Subcutaneous abdominal adipose tissue (tissue), 5 donors: ENCODE measurements around the gene AMIGO1.

ENCODE experiments used
- H3K27ac ChIP-seq: one replicate; pipeline ENCODE4 v1.7.0; 2013; ENCODE audit warnings: low read depth, mild to moderate bottlenecking, inconsistent platforms, low read length, moderate library complexity
- H3K27me3 ChIP-seq, 5 donors: one replicate each; pipeline ENCODE4 v1.7.0; 2013; ENCODE audit warnings: low read length in 5 of 5, inconsistent platforms in 1 of 5; ENCODE audit not compliant: control insufficient read depth in 5 of 5, insufficient read depth in 4 of 5
- H3K36me3 ChIP-seq, 5 donors: one replicate each; pipeline ENCODE4 v1.7.0; 2013; ENCODE audit warnings: low read length in 5 of 5; ENCODE audit not compliant: control insufficient read depth in 5 of 5, insufficient read depth in 5 of 5
- H3K4me1 ChIP-seq, 5 donors: one replicate each; pipeline ENCODE4 v1.7.0; 2013; ENCODE audit warnings: low read length in 5 of 5, mild to moderate bottlenecking in 3 of 5, moderate library complexity in 1 of 5; ENCODE audit not compliant: control insufficient read depth in 5 of 5, insufficient read depth in 5 of 5
- H3K4me3 ChIP-seq, 5 donors: one replicate each; pipeline ENCODE4 v1.7.0; 2013; ENCODE audit warnings: low read length in 5 of 5, low read depth in 1 of 5
- H3K9ac ChIP-seq, 5 donors: one replicate each; pipeline ENCODE4 v1.7.0; 2013; ENCODE audit warnings: low read length in 5 of 5, mild to moderate bottlenecking in 4 of 5, moderate library complexity in 3 of 5
- H3K9me3 ChIP-seq, 5 donors: one replicate each; pipeline ENCODE4 v1.7.0; 2013; ENCODE audit warnings: low read length in 5 of 5; ENCODE audit not compliant: control insufficient read depth in 5 of 5
- donor health status: healthy.
- donor health status: healthy.
- donor health status: healthy.
- donor health status: healthy.
- donor health status: healthy.

The AMIGO1 gene

GRCh38 chr1:109543283-109543987, 33.9 kb upstream of the AMIGO1 start:
- peaks cover 2 to 21% (median 16%) of the 10 kb centered on the region in 5 donors for H3K4me1 ChIP-seq
- H3K9me3 ChIP-seq, result no peaks in the 10 kb centered on the region
- H3K27me3 ChIP-seq, result peaks cover 0 to 5% (median 0%) of the 10 kb centered on the region in 5 donors

GRCh38 chr1:109542657-109543056, 33.1 kb upstream of the AMIGO1 start:
- Histone ChIP-seq H3K36me3 (no peaks in the 10 kb centered on the region), H3K27me3 (peaks cover 0 to 5% (median 0%) of the 10 kb centered on the region in 5 donors), H3K4me3 (no peak overlapping the region), H3K4me1 (peaks cover 2 to 17% (median 13%) of the 10 kb centered on the region in 5 donors), H3K9me3 (no peaks in the 10 kb centered on the region), H3K9ac (peak overlapping the region in 1 of 5 donors; percentile 13), H3K27ac (no peak overlapping the region)

More at GRCh38 chr1:109543283-109543987, 33.9 kb upstream of the AMIGO1 start:
- Histone ChIP-seq H3K9ac (peak overlapping the region in 1 of 5 donors; percentile 8), H3K4me3 (no peak overlapping the region), H3K36me3 (no peaks in the 10 kb centered on the region), H3K27ac (no peak overlapping the region)

GRCh38 chr1:109541102-109541501, 31.6 kb upstream of the AMIGO1 start:
- Histone ChIP-seq H3K36me3 (no peaks in the 10 kb centered on the region), H3K27ac (no peak overlapping the region), H3K9me3 (no peaks in the 10 kb centered on the region), H3K9ac (no peak overlapping the region), H3K27me3 (peaks cover 0 to 5% (median 0%) of the 10 kb centered on the region in 5 donors), H3K4me3 (no peak overlapping the region), H3K4me1 (peaks cover 0 to 4% (median 0%) of the 10 kb centered on the region in 5 donors)

GRCh38 chr1:109539676-109540075, 30.1 kb upstream of the AMIGO1 start, which contains the start of gene GPR61:
TSS of gene GPR61 (plus strand) at chr1:109539872. CDS start at chr1:109543023, 3,151 bp downstream.
- Histone ChIP-seq H3K4me1 (peaks cover 0 to 4% (median 0%) of the 10 kb centered on the region in 5 donors), H3K9me3 (no peaks in the 10 kb centered on the region), H3K27ac (no peak within 1 kb of the TSS), H3K4me3 (no peak within 1 kb of the TSS), H3K9ac (no peak within 1 kb of the TSS), H3K36me3 (no peaks in the 10 kb centered on the region), H3K27me3 (peaks cover 0 to 5% (median 0%) of the 10 kb centered on the region in 5 donors)

DNA sequence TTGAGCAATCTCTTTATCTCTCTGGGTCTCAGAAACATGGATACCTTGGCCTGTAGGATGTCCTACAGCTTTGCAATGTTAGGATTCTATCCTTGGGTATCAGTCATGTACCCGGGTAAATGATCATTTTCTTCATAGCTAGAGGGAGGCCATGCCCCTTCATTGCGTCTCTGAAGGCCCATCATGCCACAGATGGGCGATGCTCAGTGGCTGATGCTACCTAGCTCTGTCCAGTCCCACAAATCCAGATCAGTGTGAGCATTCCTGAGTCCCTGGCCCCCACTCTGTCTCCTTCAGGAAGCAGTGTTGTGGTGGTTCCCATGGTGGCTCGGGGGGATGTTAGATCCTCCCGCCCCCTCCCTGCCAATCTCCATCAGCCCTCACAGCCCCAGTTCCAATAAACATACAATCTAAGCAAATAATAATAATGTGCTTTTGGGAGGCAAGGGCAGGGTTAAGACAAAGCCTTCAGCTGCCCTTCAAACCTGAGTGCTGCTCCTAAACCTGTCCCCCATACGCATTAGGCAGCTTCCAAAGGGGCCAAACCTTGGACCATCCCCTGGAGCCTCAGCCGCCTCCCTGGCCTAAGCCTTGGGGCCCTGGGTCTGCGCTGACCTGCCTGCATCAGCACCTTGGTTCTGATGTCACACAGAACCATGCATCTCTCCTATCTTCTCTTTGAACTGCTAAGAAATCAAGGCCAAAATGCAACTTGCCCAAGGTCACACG, 29.5 kb upstream of the AMIGO1 start:
- no peak overlapping the region for H3K27ac ChIP-seq

DNA sequence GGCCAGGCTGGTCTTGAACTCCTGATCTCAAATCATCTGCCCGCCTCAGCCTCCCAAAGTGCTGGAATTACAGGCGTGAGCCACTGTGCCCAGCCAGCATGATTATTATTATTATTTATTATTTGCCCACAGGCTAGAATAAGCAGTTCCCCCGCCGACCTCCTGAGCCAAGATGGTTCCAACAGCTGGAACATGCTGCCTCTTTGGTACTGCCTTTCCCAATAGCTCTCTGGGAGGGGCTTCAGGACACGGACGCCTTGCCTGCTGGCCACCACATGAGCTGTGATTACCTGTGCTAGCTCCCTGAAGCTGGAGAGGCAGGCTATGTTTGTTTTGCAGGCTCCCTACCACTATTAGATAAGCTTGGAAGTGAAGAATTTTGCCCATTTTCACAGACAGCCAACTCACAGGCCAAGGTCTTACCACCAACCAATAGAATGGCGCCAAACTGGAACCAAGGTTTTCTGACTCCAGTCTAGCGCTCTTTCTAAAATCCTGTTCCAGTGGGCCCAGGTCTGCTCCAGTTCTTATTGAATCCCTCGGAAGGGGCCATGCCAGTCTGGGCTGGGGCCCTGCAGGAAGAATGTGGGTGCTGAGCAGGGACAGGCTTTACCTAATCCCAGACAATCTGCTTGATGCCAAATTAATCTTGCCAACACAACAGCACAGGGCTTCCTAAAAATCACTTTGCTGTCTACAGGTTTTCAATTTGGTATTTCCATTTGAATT, 28.1 kb upstream of the AMIGO1 start:
- H3K4me3 ChIP-seq, result no peak overlapping the region
- H3K27ac ChIP-seq, result no peak overlapping the region
- peaks cover 0 to 3% (median 0%) of the 10 kb centered on the region in 5 donors for H3K27me3 ChIP-seq
- no peaks in the 10 kb centered on the region for H3K36me3 ChIP-seq
- H3K4me1 ChIP-seq, result peaks cover 0 to 7% (median 3%) of the 10 kb centered on the region in 5 donors
- no peak overlapping the region for H3K9ac ChIP-seq
- no peaks in the 10 kb centered on the region for H3K9me3 ChIP-seq

More for the DNA sequence above, 29.5 kb upstream of the AMIGO1 start:
- Histone ChIP-seq H3K4me1 (peaks cover 0 to 4% (median 0%) of the 10 kb centered on the region in 5 donors), H3K27me3 (peaks cover 0 to 5% (median 0%) of the 10 kb centered on the region in 5 donors), H3K9me3 (no peaks in the 10 kb centered on the region), H3K36me3 (no peaks in the 10 kb centered on the region), H3K9ac (no peak overlapping the region), H3K4me3 (no peak overlapping the region)

- peaks cover 1 to 12% (median 11%) of the 10 kb centered on the region in 5 donors for H3K4me1 ChIP-seq
- H3K27ac ChIP-seq, result no peak overlapping the region
- H3K9ac ChIP-seq, result no peak overlapping the region
- H3K4me3 ChIP-seq, result no peak overlapping the region
- H3K36me3 ChIP-seq, result no peaks in the 10 kb centered on the region
- peaks cover 0 to 3% (median 0%) of the 10 kb centered on the region in 5 donors for H3K27me3 ChIP-seq
- H3K9me3 ChIP-seq, result no peaks in the 10 kb centered on the region
Measured at GRCh38 chr1:109535971-109536491, 26.5 kb upstream of the AMIGO1 start.

- Histone ChIP-seq H3K9me3 (no peaks in the 10 kb centered on the region), H3K27me3 (peaks cover 0 to 3% (median 0%) of the 10 kb centered on the region in 5 donors), H3K4me3 (no peak overlapping the region), H3K9ac (no peak overlapping the region), H3K27ac (no peak overlapping the region), H3K36me3 (no peaks in the 10 kb centered on the region), H3K4me1 (peaks cover 1 to 12% (median 11%) of the 10 kb centered on the region in 5 donors)
Measured at GRCh38 chr1:109535481-109535880, 26.0 kb upstream of the AMIGO1 start.

DNA sequence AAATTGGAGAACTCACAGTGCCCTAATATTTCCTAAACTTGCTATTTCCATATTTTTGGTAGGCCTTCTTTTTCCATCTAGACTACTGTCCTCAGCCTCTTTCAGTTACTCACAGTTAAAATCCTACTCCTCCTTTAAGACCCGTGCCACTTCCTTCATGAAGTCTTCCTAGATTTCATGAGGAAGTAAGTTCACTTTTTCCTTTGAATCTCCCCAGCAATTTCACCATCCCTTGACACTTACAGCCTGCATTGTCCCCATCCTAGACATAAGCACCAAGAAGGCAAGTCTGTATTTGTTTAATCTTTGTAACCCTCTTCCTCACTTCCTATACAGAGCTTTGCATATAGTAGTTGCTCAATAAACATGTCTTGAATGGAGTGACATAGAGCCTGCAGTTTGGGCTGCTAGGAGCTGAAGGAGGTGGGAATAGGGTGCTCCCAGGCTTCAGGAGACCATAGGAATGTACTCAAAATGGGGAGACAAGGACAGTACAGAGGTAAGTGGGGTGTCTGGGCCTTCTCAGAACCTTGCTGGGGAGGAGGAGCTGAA, 24.9 kb upstream of the AMIGO1 start:
- no peak overlapping the region for H3K9ac ChIP-seq
- H3K27ac ChIP-seq, result no peak overlapping the region
- no peaks in the 10 kb centered on the region for H3K27me3 ChIP-seq
- H3K9me3 ChIP-seq, result no peaks in the 10 kb centered on the region
- H3K4me1 ChIP-seq, result peaks cover 1 to 12% (median 11%) of the 10 kb centered on the region in 5 donors
- no peak overlapping the region for H3K4me3 ChIP-seq
- H3K36me3 ChIP-seq, result no peaks in the 10 kb centered on the region
